GM12878 (cell line): ENCODE data around the gene PPP2R1B. TPM values are rescaled to one million over a fixed set of nuclear protein-coding genes. Genes with fewer than 3 reads are reported as not detected.
A peak's percentile ranks its signal among the peaks of the same experiment; 100 is the strongest.

ENCODE experiments used
- ATAC-seq: fragments of 200-7000 bp; cut with Tn5 transposase; 3 replicates; pipeline ENCODE4 v1.9.1; 2020; ENCODE audit warnings: mild to moderate bottlenecking, moderate library complexity
- BruUV-seq: library from RNA; stranded (reverse); fragments of 400-500 nt; replicated peaks from 2 replicates; lab custom pipeline; 2021; lab: Mats Ljungman, UMichigan
- CTCF ChIA-PET: fragments of 300-600 bp; sonication (Branson Sonifier 250); formaldehyde crosslinking; extraction: SDS; loops from one replicate; lab custom pipeline; 2021; ENCODE audit warnings: inconsistent platforms; lab: Yijun Ruan, JAX
- POLR2A ChIA-PET: fragments of 350-600 bp; formaldehyde crosslinking; extraction: SDS; loops from one replicate; lab custom pipeline; 2021; ENCODE audit warnings: inconsistent platforms; lab: Charles Lee
- RAD21 ChIA-PET: fragments of 300-600 bp; sonication (Branson Sonifier 250); formaldehyde crosslinking; loops from one replicate; lab custom pipeline; 2023; ENCODE audit warnings: antibody characterized with exemption; ENCODE audit not compliant: unreplicated experiment; lab: Charles Lee
- SMC1A ChIA-PET: fragments of 300-600 bp; sonication (Branson Sonifier 250); formaldehyde crosslinking; loops from one replicate; lab custom pipeline; 2023; ENCODE audit not compliant: unreplicated experiment, uncharacterized antibody; lab: Charles Lee
- DNase-seq: peaks from one replicate; pipeline ENCODE4 v3.0.0-alpha.2; 2011; ENCODE audit warnings: low read depth, low spot score
- FAIRE-seq: peaks from 3 replicates; lab custom pipeline; 2011; peaks lifted over from hg19 to GRCh38; lab: Jason Lieb, UNC
- H2AFZ ChIP-seq: 2 replicates; pipeline ENCODE4 v1.6.0; 2011; ENCODE audit warnings: low read depth, low read length, control low read depth; ENCODE audit not compliant: control insufficient read depth
- H3K27ac ChIP-seq: 2 replicates; pipeline ENCODE4 v1.5.1; 2011; ENCODE audit warnings: control low read depth; ENCODE audit not compliant: control insufficient read depth, insufficient read depth
- H3K27me3 ChIP-seq, 2 experiments: replicated peaks in 1 of 2; 2 replicates each; pipeline versions ENCODE4 v1.6.0 to v1.6.1; 2011; ENCODE audit warnings: low read length in 1 of 2; ENCODE audit not compliant: control insufficient read depth in 2 of 2, insufficient read depth in 2 of 2
- H3K36me3 ChIP-seq, 2 experiments: 2 replicates each; pipeline ENCODE4 v1.5.1; 2011; ENCODE audit warnings: low read length in 1 of 2; ENCODE audit not compliant: control insufficient read depth in 2 of 2, insufficient read depth in 2 of 2
- H3K4me1 ChIP-seq: 2 replicates; pipeline ENCODE4 v1.6.1; 2011; ENCODE audit warnings: mild to moderate bottlenecking, low read length, moderate library complexity, mixed read lengths; ENCODE audit not compliant: control insufficient read depth, insufficient read depth
- H3K4me2 ChIP-seq: 2 replicates; pipeline ENCODE4 v1.6.0; 2011; ENCODE audit warnings: control low read depth; ENCODE audit not compliant: control insufficient read depth, insufficient read depth
- H3K4me3 ChIP-seq: fragments of 200-600 bp; sonication (generic); 2 replicates; pipeline ENCODE4 v1.5.1; 2016
- H3K79me2 ChIP-seq: 2 replicates; pipeline ENCODE4 v1.6.0; 2011; ENCODE audit warnings: low read length; ENCODE audit not compliant: control insufficient read depth, insufficient read depth
- H3K9ac ChIP-seq: 2 replicates; pipeline ENCODE4 v1.8.0; 2011; ENCODE audit warnings: low read length, control low read depth, mixed read lengths; ENCODE audit not compliant: control insufficient read depth, insufficient read depth
- H3K9me3 ChIP-seq: replicated peaks from 3 replicates; pipeline ENCODE4 v1.5.1; 2011; ENCODE audit warnings: mild to moderate bottlenecking, low read length; ENCODE audit not compliant: control insufficient read depth, insufficient read depth
- H4K20me1 ChIP-seq: 2 replicates; pipeline ENCODE4 v1.6.0; 2011; ENCODE audit not compliant: control insufficient read depth, insufficient read depth
- ATF7 ChIP-seq: fragments of 450-650 bp; IDR thresholded peaks from 2 replicates; pipeline ENCODE4 v1.6.1; 2016; ENCODE audit warnings: low read depth, mild to moderate bottlenecking
- BHLHE40 ChIP-seq, 2 experiments: fragments of 450-650 bp in 1 of 2; IDR thresholded peaks; 2 replicates each; pipeline ENCODE4 v1.6.1; 2011 to 2017; ENCODE audit warnings: low read depth in 2 of 2, borderline replicate concordance in 1 of 2, improper control_type of control experiment in 1 of 2, low read length in 1 of 2, mild to moderate bottlenecking in 1 of 2
- CHD2 ChIP-seq: IDR thresholded peaks from 2 replicates; pipeline ENCODE4 v1.6.1; 2011; ENCODE audit warnings: low read depth, low read length, improper control_type of control experiment, borderline replicate concordance
- EED ChIP-seq: sonication (generic); IDR thresholded peaks from 2 replicates; pipeline ENCODE4 v1.6.1; 2016; ENCODE audit warnings: antibody characterized with exemption, low read depth
- EP300 ChIP-seq, 2 experiments: fragments of 150-350 bp in 1 of 2; IDR thresholded peaks; 2 replicates each; pipeline ENCODE4 v1.6.1; 2011 to 2012; ENCODE audit warnings: low read depth in 2 of 2, low read length in 2 of 2, borderline replicate concordance in 1 of 2, improper control_type of control experiment in 1 of 2, inconsistent platforms in 1 of 2; ENCODE audit not compliant: control insufficient read depth in 1 of 2
- FOXM1 ChIP-seq: IDR thresholded peaks from 2 replicates; pipeline ENCODE4 v1.6.1; 2012; ENCODE audit warnings: low read depth, mild to moderate bottlenecking, inconsistent platforms, low read length, moderate library complexity
- IKZF2 ChIP-seq, 2 experiments: fragments of 450-650 bp; IDR thresholded peaks; 2 replicates each; pipeline ENCODE4 v1.6.1; 2017; ENCODE audit warnings: mild to moderate bottlenecking in 2 of 2, moderate library complexity in 2 of 2
- NBN ChIP-seq: fragments of 450-650 bp; IDR thresholded peaks from 2 replicates; pipeline ENCODE4 v1.6.1; 2016
- NR2F1 ChIP-seq: fragments of 450-650 bp; conservative IDR thresholded peaks from 2 replicates; pipeline ENCODE4 v1.6.1; 2017; ENCODE audit warnings: mild to moderate bottlenecking
- PAX8 ChIP-seq: fragments of 450-650 bp; IDR thresholded peaks from 2 replicates; pipeline ENCODE4 v1.6.1; 2017; ENCODE audit warnings: mild to moderate bottlenecking, moderate library complexity
- SRF ChIP-seq, 2 experiments: IDR thresholded peaks; 2 replicates each; pipeline ENCODE4 v1.6.1; 2011; ENCODE audit warnings: low read depth in 2 of 2, low read length in 2 of 2, mild to moderate bottlenecking in 1 of 2, moderate library complexity in 1 of 2
- STAT1 ChIP-seq: fragments of 450-650 bp; conservative IDR thresholded peaks from 2 replicates; pipeline ENCODE4 v1.6.1; 2014; ENCODE audit warnings: antibody characterized with exemption, mild to moderate bottlenecking
- SUZ12 ChIP-seq: fragments of 200-600 bp; sonication (generic); IDR thresholded peaks from one replicate; pipeline ENCODE4 v1.6.1; 2018; ENCODE audit warnings: antibody characterized with exemption, mild to moderate bottlenecking; ENCODE audit not compliant: unreplicated experiment
- TARDBP ChIP-seq: IDR thresholded peaks from 2 replicates; pipeline ENCODE4 v1.6.1; 2016; ENCODE audit warnings: borderline replicate concordance
- TCF3 ChIP-seq: IDR thresholded peaks from 2 replicates; pipeline ENCODE4 v1.6.1; 2012; ENCODE audit warnings: low read depth, mild to moderate bottlenecking, low read length, borderline replicate concordance; ENCODE audit not compliant: insufficient read depth
- ZBED1 ChIP-seq: IDR thresholded peaks from 2 replicates; pipeline ENCODE4 v1.6.1; 2016; ENCODE audit warnings: borderline replicate concordance
- ZBTB11 ChIP-seq: fragments of 450-650 bp; formaldehyde crosslinking; IDR thresholded peaks from 2 replicates; pipeline ENCODE4 v1.5.0; 2022; ENCODE audit warnings: mild to moderate bottlenecking, missing genetic modification characterization
- ZNF217 ChIP-seq: fragments of 450-650 bp; IDR thresholded peaks from 2 replicates; pipeline ENCODE4 v1.6.1; 2017; ENCODE audit warnings: antibody characterized with exemption, mild to moderate bottlenecking
- WGBS: methylation state at CpG from one replicate; pipeline ENCODE4 v1.1.6; 2016; ENCODE audit warnings: low lambda C conversion rate; ENCODE audit not compliant: insufficient replicate concordance, insufficient coverage; ENCODE audit errors: missing lambda C conversion rate; 5-methylcytosine and 5-hydroxymethylcytosine counted together
- in situ Hi-C: fragments of 300-500 bp; cut with MboI; formaldehyde crosslinking; loops from 9 replicates; pipeline ENCODE4 v1.14.3; 2018; ENCODE audit warnings: mixed read lengths
- intact Hi-C: fragments of 100-400 bp; cut with micrococcal nuclease; formaldehyde crosslinking; loops from one replicate; pipeline ENCODE4 v1.14.2; 2022; ENCODE audit not compliant: unreplicated experiment
- polyA plus RNA-seq, 11 experiments: library from polyadenylated mRNA; depleted of rRNA in 4 of 11; unstranded in 6 of 11; stranded (reverse) in 5 of 11; fragments of >200 nt; fragmentation: Nextera tagmentation in 4 of 11; fragmentation: Illumina TruSeq in 1 of 11; extraction: Ambion mirVana in 4 of 11; extraction: Trizol in 1 of 11; gene quantifications; 1 replicate in 1 of 11; 2 replicates in 10 of 11; pipeline versions ENCODE4 v1.2.1 to v1.2.3, GENCODE V29; 2011 to 2016; ENCODE audit warnings: inconsistent platforms in 2 of 11, missing spikeins in 2 of 11, low read depth in 1 of 11
- total RNA-seq, 4 experiments: library from RNA; depleted of rRNA in 3 of 4; stranded (reverse); fragments of >200 nt in 3 of 4; fragmentation: Illumina TruSeq in 1 of 4; extraction: Trizol in 1 of 4; gene quantifications; 2 replicates each; pipeline versions ENCODE4 v1.2.1 to v1.2.3, GENCODE V29; 2013 to 2021
- TF ChIP-seq, protein P1 (sequence below): fragments of 450-650 bp; IDR thresholded peaks from 2 replicates; pipeline ENCODE4 v1.6.1; 2016; ENCODE audit warnings: mild to moderate bottlenecking

Gene PPP2R1B
- total and polyA plus RNA-seq, 10 of the 15 experiments (the other 5 are each of a cell fraction or from before 2014, with no cell fraction given): 26.6 to 68.2 (median 35.7) TPM

- DNase-seq (no peak), ATAC-seq (peak; percentile 72), FAIRE-seq (no peak)
- ChIA-PET SMC1A (interaction anchor here (0.7 to 6.7 kb wide), 20 partner anchors 10 to 109 kb away, joined by 3 to 69 read pairs (median 4); partner anchors contain the start of gene PPP2R1B), RAD21 (interaction anchor here (0.9 to 2.9 kb wide), 9 partner anchors 9 to 90 kb away, joined by 3 to 15 read pairs (median 4); no protein-coding TSS in a partner anchor), CTCF (interaction anchor here (0.7 to 6.8 kb wide), 11 partner anchors 10 to 138 kb away, joined by 3 to 50 read pairs (median 4); no protein-coding TSS in a partner anchor), POLR2A (interaction anchor here (1.0 to 1.2 kb wide), 3 partner anchors 10 to 90 kb away, joined by 3 to 5 read pairs (median 4); no protein-coding TSS in a partner anchor)
- H3K4me2 ChIP-seq: no peak overlapping the region
- no peak overlapping the region for H3K4me3 ChIP-seq
- H3K4me1 ChIP-seq: peaks cover 14% of the 10 kb centered on the region
- no peak overlapping the region for H3K9ac ChIP-seq
- WGBS: 9% methylated on average over 4 of the region's 4 CpGs
- H3K27ac ChIP-seq: no peak overlapping the region
- BruUV-seq: no TSS peak
- no peaks in the 10 kb centered on the region for H3K9me3 ChIP-seq
- H3K27me3 ChIP-seq: no peaks in the 10 kb centered on the region
- H4K20me1 ChIP-seq: no peaks in the 10 kb centered on the region
- in situ Hi-C loops: no loop called here
- H3K79me2 ChIP-seq: no peaks in the 10 kb centered on the region
- H3K36me3 ChIP-seq: peaks cover 0 to 3% of the 10 kb centered on the region in 2 experiments; a peak in 2 of 4 replicates
- intact Hi-C loops: no loop called here
- no peak overlapping the region for H2AFZ ChIP-seq
- TF ChIP-seq CHD2: peak; percentile 34; the same call in 1 of the 2 replicates
- no peak for TF ChIP-seq SUZ12
- TF ChIP-seq SRF (IDR thresholded peaks at IDR 0.05; ENCODE audit: low read depth in 2 of 2, low read length in 2 of 2): no peak
- TF ChIP-seq, protein P1, sequence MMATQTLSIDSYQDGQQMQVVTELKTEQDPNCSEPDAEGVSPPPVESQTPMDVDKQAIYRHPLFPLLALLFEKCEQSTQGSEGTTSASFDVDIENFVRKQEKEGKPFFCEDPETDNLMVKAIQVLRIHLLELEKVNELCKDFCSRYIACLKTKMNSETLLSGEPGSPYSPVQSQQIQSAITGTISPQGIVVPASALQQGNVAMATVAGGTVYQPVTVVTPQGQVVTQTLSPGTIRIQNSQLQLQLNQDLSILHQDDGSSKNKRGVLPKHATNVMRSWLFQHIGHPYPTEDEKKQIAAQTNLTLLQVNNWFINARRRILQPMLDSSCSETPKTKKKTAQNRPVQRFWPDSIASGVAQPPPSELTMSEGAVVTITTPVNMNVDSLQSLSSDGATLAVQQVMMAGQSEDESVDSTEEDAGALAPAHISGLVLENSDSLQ: peak; percentile 59; the same call in 1 of the 2 replicates
- TF ChIP-seq ZNF217: no peak
- peak; percentile 22 to 33; a peak in 2 of 4 replicates for TF ChIP-seq IKZF2 (IDR thresholded peaks at IDR 0.05)
- TF ChIP-seq EP300 (IDR thresholded peaks at IDR 0.05; ENCODE audit: borderline replicate concordance in 1 of 2, control insufficient read depth in 1 of 2, low read depth in 2 of 2, low read length in 2 of 2): peak; percentile 51 to 71; a peak in 2 of 4 replicates
- peak; percentile 60; the same call in 1 of the 2 replicates for TF ChIP-seq ATF7
- no peak for TF ChIP-seq FOXM1
- no peak for TF ChIP-seq STAT1
- 0 out of 4 replicates have a peak, but pooled peaks of 1 of the 2 experiments have one; percentile 25 for TF ChIP-seq BHLHE40 (IDR thresholded peaks at IDR 0.05; ENCODE audit: borderline replicate concordance in 1 of 2, low read depth in 2 of 2, low read length in 1 of 2)
- no peak for TF ChIP-seq ZBTB11
- TF ChIP-seq TCF3: no peak
- TF ChIP-seq TARDBP: no peak
- TF ChIP-seq ZBED1: no peak
- no peak for TF ChIP-seq NBN
- peak; percentile 86 for TF ChIP-seq NR2F1
- no peak for TF ChIP-seq PAX8
- no peak for TF ChIP-seq EED
These were observed 71.3 kb downstream of the PPP2R1B start for GRCh38 chr11:111694851-111695250.
